Ovary (tissue), 9 donors: Measurements from ENCODE around the gene IER5. TPM values are rescaled to one million over a fixed set of nuclear protein-coding genes. Genes with fewer than 3 reads are reported as not detected.
"Not testable (repeated sequence)": the region's sequence is repeated elsewhere in the genome, so short reads cannot be mapped to it uniquely, and the experiment has no call there.

Experiments
- DNase-seq, 5 donors: peaks; one replicate each; pipeline ENCODE4 v3.0.0-alpha.2; 2019 to 2020
- H3K27ac ChIP-seq, 2 donors: fragments of 200-600 bp; one replicate each; pipeline versions ENCODE4 v1.5.1 to v1.8.0; 2019 to 2022
- H3K27me3 ChIP-seq: fragments of 200-600 bp; one replicate; pipeline ENCODE4 v1.8.0; 2022
- H3K36me3 ChIP-seq: fragments of 200-600 bp; sonication (generic); one replicate; pipeline ENCODE4 v1.5.1; 2019
- H3K4me1 ChIP-seq: one replicate; pipeline ENCODE4 v1.8.1; 2013; ENCODE audit warnings: mild to moderate bottlenecking, moderate library complexity; ENCODE audit not compliant: insufficient read depth
- H3K4me3 ChIP-seq: fragments of 200-600 bp; sonication (generic); one replicate; pipeline ENCODE4 v1.5.1; 2017
- H3K9me3 ChIP-seq, 2 donors: fragments of 200-600 bp in 1 of 2; sonication (generic) in 1 of 2; one replicate each; pipeline versions ENCODE4 v1.5.1 to v1.8.1; 2013 to 2019; ENCODE audit warnings: mild to moderate bottlenecking in 1 of 2, moderate library complexity in 1 of 2
- CTCF ChIP-seq, 3 donors: fragments of 450-650 bp in 2 of 3; fragments of 200-600 bp in 1 of 3; IDR thresholded peaks; one replicate each; pipeline versions ENCODE4 v1.5.1 to v1.8.0; 2016 to 2022; ENCODE audit warnings: antibody characterized with exemption in 3 of 3, mild to moderate bottlenecking in 1 of 3
- EP300 ChIP-seq: sonication (generic); formaldehyde crosslinking; IDR thresholded peaks from one replicate; pipeline ENCODE4 v1.6.1; 2017; ENCODE audit warnings: antibody characterized with exemption
- POLR2A ChIP-seq: fragments of 450-650 bp; IDR thresholded peaks from one replicate; pipeline ENCODE4 v1.6.1; 2017; ENCODE audit warnings: antibody characterized with exemption, mild to moderate bottlenecking, moderate library complexity
- WGBS, 3 donors: extraction: QIAGEN DNeasy Blood & Tissue Kit in 1 of 3; methylation state at CpG; one replicate each; pipeline versions ENCODE4 v1.1.5 to v1.1.7; 2013 to 2017; 5-methylcytosine and 5-hydroxymethylcytosine counted together
- intact Hi-C, 4 donors: fragments of 100-400 bp; cut with DNase I; formaldehyde crosslinking; loops; one replicate each; pipeline versions ENCODE4 v1.11.0 to v1.15.1; 2022 to 2023
- polyA plus RNA-seq, 2 donors: library from polyadenylated mRNA; stranded (reverse); fragments of 200-250 nt in 1 of 2; fragments of 350-450 nt in 1 of 2; fragmentation: Illumina TruSeq in 1 of 2; extraction: RNeasy Lipid Tissue Mini Kit (QIAGEN cat#74804) in 1 of 2; gene quantifications; one replicate each; pipeline ENCODE4 v1.2.3, GENCODE V29; 2013 to 2014
- total RNA-seq, 7 donors: library from RNA; depleted of rRNA in 2 of 7; stranded (reverse); fragments of >200 nt in 2 of 7; fragmentation: NEBNext Ultra II Directional in 3 of 7; extraction: Animal tissue kit (Norgen Biotek cat#: 25700) in 3 of 7; gene quantifications; one replicate each; pipeline versions ENCODE4 v1.1.0 to v1.2.4, GENCODE V29; 2016 to 2023
- donor health status: DM: no; HTN: no; CAD: no; lungs with moderate emphysema.
- donor health status: DM: no; HTN: no; CAD: no.
- donor health status: Bipolar disorder and iron deficiency.
- donor health status: DM: yes; HTN: yes; CAD: no.
- donor health status: DM: no; HTN: no; CAD: no.
- donor health status: DM: yes; HTN: yes; CAD: no.

Gene IER5
- total and polyA plus RNA-seq, 9 donors, result 2.5 to 43.4 (median 5.7) TPM

GRCh38 chr1:181060066-181060465 is 28.4 kb upstream of the IER5 start:
- Histone ChIP-seq H3K9me3 (peaks cover 0 to 4% of the 10 kb centered on the region in 2 donors), H3K36me3 (no peaks in the 10 kb centered on the region), H3K4me1 (no peaks in the 10 kb centered on the region), H3K27ac (no peak overlapping the region), H3K27me3 (no peaks in the 10 kb centered on the region), H3K4me3 (no peak overlapping the region)
- TF ChIP-seq POLR2A, result no peak
- no peak for TF ChIP-seq EP300
- no peak for TF ChIP-seq CTCF (IDR thresholded peaks at IDR 0.05)
- intact Hi-C loops, result no loop called here
- WGBS, 3 donors, result 95 to 100% (median 100%) methylated on average over 1 of the region's 1 CpG
- no peak for DNase-seq

- H3K36me3 ChIP-seq, H3K4me1 ChIP-seq, H3K4me3 ChIP-seq, H3K27me3 ChIP-seq, DNase-seq, H3K9me3 ChIP-seq, intact Hi-C loops, H3K27ac ChIP-seq: not testable (repeated sequence)
- WGBS, 3 donors, result 90 to 94% (median 91%) methylated on average over 3 to 4 of the region's 4 CpGs
These were observed 27.6 kb upstream of the IER5 start for GRCh38 chr1:181060947-181061346.

- WGBS, 3 donors, result 48 to 51% (median 49%) methylated on average over 2 of the region's 2 CpGs
- no peak for DNase-seq
- H3K4me1 ChIP-seq, result no peaks in the 10 kb centered on the region
These were observed 27.0 kb upstream of the IER5 start for GRCh38 chr1:181061487-181061886.

GRCh38 chr1:181061891-181062835 is 26.3 kb upstream of the IER5 start:
- no peak overlapping the region for H3K27ac ChIP-seq
- no peaks in the 10 kb centered on the region for H3K4me1 ChIP-seq
- H3K9me3 ChIP-seq, result peaks cover 0 to 4% of the 10 kb centered on the region in 2 donors
- intact Hi-C loops, result no loop called here
- TF ChIP-seq CTCF (IDR thresholded peaks at IDR 0.05) (no peak), EP300 (no peak), POLR2A (no peak)
- 74 to 86% (median 84%) methylated on average over 15 of the region's 15 CpGs for WGBS, 3 donors
- H3K27me3 ChIP-seq, result no peaks in the 10 kb centered on the region
- no peaks in the 10 kb centered on the region for H3K36me3 ChIP-seq
- no peak for DNase-seq
- no peak overlapping the region for H3K4me3 ChIP-seq

More at GRCh38 chr1:181061487-181061886, 27.0 kb upstream of the IER5 start:
- Histone ChIP-seq H3K27ac (no peak overlapping the region), H3K36me3 (no peaks in the 10 kb centered on the region), H3K9me3 (peaks cover 0 to 4% of the 10 kb centered on the region in 2 donors), H3K27me3 (no peaks in the 10 kb centered on the region), H3K4me3 (no peak overlapping the region)
- intact Hi-C loops, result no loop called here
- TF ChIP-seq POLR2A (no peak), EP300 (no peak), CTCF (IDR thresholded peaks at IDR 0.05) (no peak)

GRCh38 chr1:181062836-181063428 is 25.6 kb upstream of the IER5 start:
- H3K4me1 ChIP-seq, result no peaks in the 10 kb centered on the region
- 45 to 67% (median 52%) methylated on average over 6 of the region's 6 CpGs for WGBS, 3 donors
- DNase-seq, result no peak
- H3K4me3 ChIP-seq, result no peak overlapping the region
- H3K36me3 ChIP-seq, result no peaks in the 10 kb centered on the region
- TF ChIP-seq POLR2A (no peak), EP300 (no peak)
- H3K27ac ChIP-seq, result no peak overlapping the region
- intact Hi-C loops, result no loop called here
- H3K27me3 ChIP-seq, result no peaks in the 10 kb centered on the region
- peaks cover 0 to 4% of the 10 kb centered on the region in 2 donors for H3K9me3 ChIP-seq
